HUES64 (cell line): Measurements from ENCODE around the gene FLOT1.
A peak's percentile ranks its signal among the peaks of the same experiment; 100 is the strongest.

ENCODE experiments used
- H3K27ac ChIP-seq: 2 replicates; pipeline ENCODE4 v1.7.0; 2013; ENCODE audit warnings: low read depth, low read length, inconsistent platforms
- H3K27me3 ChIP-seq: 2 replicates; pipeline ENCODE4 v1.6.1; 2013; ENCODE audit warnings: mild to moderate bottlenecking, low read length; ENCODE audit not compliant: insufficient read depth
- H3K36me3 ChIP-seq: 2 replicates; pipeline ENCODE4 v1.6.1; 2013; ENCODE audit warnings: mild to moderate bottlenecking, low read length; ENCODE audit not compliant: insufficient read depth
- H3K4me1 ChIP-seq: 2 replicates; pipeline ENCODE4 v1.6.1; 2013; ENCODE audit warnings: mild to moderate bottlenecking, low read length, moderate library complexity; ENCODE audit not compliant: insufficient read depth
- H3K4me3 ChIP-seq: 2 replicates; pipeline ENCODE4 v1.5.1; 2013; ENCODE audit warnings: mild to moderate bottlenecking, low read length, moderate library complexity
- H3K9ac ChIP-seq: 2 replicates; pipeline ENCODE4 v1.6.1; 2013; ENCODE audit warnings: mild to moderate bottlenecking, low read depth, low read length
- H3K9me3 ChIP-seq: 2 replicates; pipeline ENCODE4 v1.6.1; 2013; ENCODE audit warnings: low read depth, low read length; ENCODE audit not compliant: insufficient read depth
- WGBS: fragments of 150-250, 120-280 bp; methylation state at CpG from one replicate; pipeline ENCODE4 v1.1.7; 2013; ENCODE audit warnings: missing lambda C conversion rate; 5-methylcytosine and 5-hydroxymethylcytosine counted together

FLOT1 gene

GRCh38 chr6:30683183-30683979 is 59.1 kb downstream of the FLOT1 start:
- no peaks in the 10 kb centered on the region for H3K27me3 ChIP-seq
- no peaks in the 10 kb centered on the region for H3K9me3 ChIP-seq
- peaks cover 38% of the 10 kb centered on the region for H3K4me1 ChIP-seq
- peak overlapping the region; percentile 42 for H3K4me3 ChIP-seq
- 28% methylated on average over 7 of the region's 7 CpGs for WGBS
- H3K36me3 ChIP-seq, result peaks cover 7% of the 10 kb centered on the region
- H3K9ac ChIP-seq, result peak overlapping the region; percentile 23; the same call in 1 of the 2 replicates
- peak overlapping the region; percentile 78; the same call in 1 of the 2 replicates for H3K27ac ChIP-seq

DNA sequence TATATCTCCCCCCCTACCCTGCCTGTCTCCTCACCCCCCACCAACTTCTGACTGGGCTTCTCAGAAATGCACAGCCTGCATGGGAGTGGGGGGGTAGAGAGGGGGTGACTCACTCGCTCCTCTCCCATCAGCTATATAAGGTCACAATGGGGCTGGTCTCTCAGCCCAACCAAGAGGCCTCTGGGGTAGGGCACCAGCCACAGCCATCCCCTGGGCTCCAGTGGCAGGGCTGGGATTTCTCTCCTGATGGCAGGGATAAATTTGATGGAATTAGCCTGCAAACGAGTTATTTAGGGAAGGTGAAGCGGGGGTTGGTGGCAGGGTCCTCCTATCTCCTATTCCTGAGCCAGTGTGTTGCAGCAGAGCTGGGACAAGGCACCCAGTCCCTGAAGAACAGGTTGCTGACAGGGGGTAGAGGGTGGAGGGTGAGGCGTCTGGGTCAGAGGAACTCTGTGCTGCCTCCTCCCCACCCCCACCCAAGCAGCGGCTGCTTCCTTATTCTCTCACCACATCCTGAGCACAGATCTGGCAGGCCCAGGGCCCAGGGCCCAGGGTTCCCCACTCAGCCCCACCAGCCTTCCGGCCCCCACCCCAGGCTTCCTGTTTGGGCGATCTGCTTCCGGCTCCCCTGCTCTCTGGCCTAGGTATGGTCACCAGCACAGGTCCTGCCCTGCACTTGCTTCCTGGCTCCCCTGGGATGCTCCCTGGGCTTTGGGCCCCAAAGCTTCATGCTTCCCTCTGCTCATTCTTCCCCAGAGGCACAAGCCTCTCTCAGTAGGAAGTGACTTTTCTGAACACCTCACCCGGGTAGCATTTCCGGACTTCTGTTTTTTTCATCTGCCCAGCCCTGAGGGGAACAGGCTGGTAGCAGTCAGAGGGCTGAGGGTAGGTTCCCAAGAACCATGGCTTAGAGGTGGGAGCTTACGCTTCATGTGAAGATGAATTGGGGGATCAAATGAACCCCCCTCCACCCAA is 60.1 kb downstream of the FLOT1 start:
- 31% methylated on average over 8 of the region's 11 CpGs for WGBS
- H3K9me3 ChIP-seq, result no peaks in the 10 kb centered on the region
- peaks cover 15% of the 10 kb centered on the region for H3K36me3 ChIP-seq
- H3K4me3 ChIP-seq, result peak overlapping the region; percentile 42
- peaks cover 38% of the 10 kb centered on the region for H3K4me1 ChIP-seq
- H3K27ac ChIP-seq, result peak overlapping the region; percentile 78; the same call in 1 of the 2 replicates
- peak overlapping the region; percentile 23; the same call in 1 of the 2 replicates for H3K9ac ChIP-seq
- H3K27me3 ChIP-seq, result no peaks in the 10 kb centered on the region

- 74% methylated on average over 4 of the region's 4 CpGs for WGBS
- H3K27ac ChIP-seq, result peak overlapping the region; percentile 50; the same call in 1 of the 2 replicates
- no peaks in the 10 kb centered on the region for H3K27me3 ChIP-seq
- H3K36me3 ChIP-seq, result peaks cover 22% of the 10 kb centered on the region
- no peak overlapping the region for H3K9ac ChIP-seq
- H3K4me3 ChIP-seq, result peak overlapping the region; percentile 42; the same call in 1 of the 2 replicates
- no peaks in the 10 kb centered on the region for H3K9me3 ChIP-seq
- H3K4me1 ChIP-seq, result peaks cover 38% of the 10 kb centered on the region
Observed at GRCh38 chr6:30681766-30682142, 60.7 kb downstream of the FLOT1 start.

DNA sequence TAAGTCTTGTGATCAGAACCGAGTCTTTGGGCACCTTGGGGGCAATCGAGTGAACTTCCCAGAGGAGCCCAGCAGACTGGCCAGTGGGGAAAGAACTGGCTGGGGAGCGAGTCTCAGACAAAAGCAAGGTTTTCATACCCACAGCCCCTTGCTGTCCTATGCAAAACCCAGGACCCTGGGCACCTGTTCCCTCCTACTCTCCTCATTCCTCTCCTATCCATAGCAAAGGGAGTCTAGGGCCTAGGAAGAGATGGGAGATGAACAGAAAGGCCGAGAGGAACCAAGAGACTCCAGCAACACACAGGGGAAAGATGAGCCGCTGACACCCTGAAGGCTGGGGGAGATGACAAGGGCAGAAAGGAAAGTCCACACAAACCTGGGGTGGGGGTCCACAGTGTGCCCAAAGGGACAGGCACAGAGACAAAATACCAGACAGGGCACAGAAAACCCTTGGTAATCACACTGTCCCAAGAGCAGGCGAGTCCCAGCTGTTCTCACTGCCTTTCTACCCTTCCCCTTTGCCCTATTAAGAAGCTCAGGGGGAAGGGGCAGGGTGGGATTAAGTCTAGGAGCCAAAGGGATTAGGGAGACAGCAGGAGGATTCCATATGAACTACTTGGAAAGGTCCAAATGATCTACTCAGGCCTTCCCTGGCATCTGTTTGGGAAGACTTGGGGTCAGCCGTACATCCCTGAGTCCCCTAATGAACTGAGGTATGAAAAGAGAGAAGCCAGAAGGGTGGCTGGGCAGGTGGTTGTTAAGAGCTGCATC is 62.5 kb downstream of the FLOT1 start:
- 79% methylated on average over 7 of the region's 7 CpGs for WGBS
- H3K27ac ChIP-seq, result peak overlapping the region; percentile 19; the same call in 1 of the 2 replicates

DNA sequence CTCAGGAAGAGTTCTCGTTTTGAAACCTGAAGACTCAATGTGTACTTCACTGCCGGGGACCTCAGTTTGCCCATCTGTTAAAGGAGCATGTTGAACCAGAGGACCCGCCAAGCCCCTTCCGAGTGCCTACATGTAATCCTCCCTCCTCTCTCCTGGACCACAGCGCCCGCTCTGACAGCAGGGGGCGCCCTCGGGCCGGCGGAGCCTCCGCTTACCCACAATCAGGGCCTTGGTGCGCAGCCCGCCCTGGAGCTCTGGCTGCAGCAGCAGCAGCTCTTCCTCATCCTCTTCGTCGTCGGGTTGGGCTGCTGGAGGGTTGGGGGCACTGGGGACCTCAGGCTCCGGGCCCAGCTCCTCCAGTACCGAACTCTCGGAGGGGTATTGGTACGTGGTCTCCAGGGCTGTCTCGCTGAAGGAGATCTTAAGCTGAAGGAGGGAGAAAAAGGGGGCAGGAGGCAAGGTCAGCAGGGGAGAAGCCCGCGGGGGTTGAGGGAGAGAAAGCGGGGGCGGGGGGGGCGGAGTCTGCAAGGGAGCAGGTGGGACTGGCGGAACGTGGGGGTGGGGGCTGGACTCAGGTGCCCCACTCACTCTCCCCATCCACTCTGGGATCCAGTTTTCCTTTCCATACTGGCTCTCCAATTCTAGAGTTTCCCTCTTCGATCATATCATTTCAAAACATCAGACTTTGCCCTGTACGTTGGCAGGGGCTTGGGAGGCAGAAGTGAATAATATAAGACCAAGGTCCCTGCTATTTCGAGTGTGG is 63.3 kb downstream of the FLOT1 start:
- H3K4me1 ChIP-seq, result peaks cover 29% of the 10 kb centered on the region
- H3K4me3 ChIP-seq, result peak overlapping the region; percentile 48
- H3K27ac ChIP-seq, result peak overlapping the region; percentile 52; the same call in 1 of the 2 replicates
- no peaks in the 10 kb centered on the region for H3K27me3 ChIP-seq
- 18% methylated on average over 24 of the region's 31 CpGs for WGBS
- 0 out of 2 replicates have a peak overlapping the region, but pooled peaks have one; percentile 46 for H3K9ac ChIP-seq
- no peaks in the 10 kb centered on the region for H3K9me3 ChIP-seq
- H3K36me3 ChIP-seq, result peaks cover 31% of the 10 kb centered on the region

More for the DNA sequence above, 62.5 kb downstream of the FLOT1 start:
- Histone ChIP-seq H3K4me3 (0 out of 2 replicates have a peak overlapping the region, but pooled peaks have one; percentile 7), H3K36me3 (peaks cover 31% of the 10 kb centered on the region), H3K27me3 (no peaks in the 10 kb centered on the region), H3K9me3 (no peaks in the 10 kb centered on the region), H3K4me1 (peaks cover 33% of the 10 kb centered on the region), H3K9ac (no peak overlapping the region)
